T47D (cell line): Measurements from ENCODE around the gene MATCAP1.

Experiments
- DNase-seq, 2 experiments: peaks; one replicate each; pipeline versions ENCODE4 v3.0.0 to v3.0.0-alpha.2; 2011 to 2012; ENCODE audit warnings: low read depth in 1 of 2, low spot score in 1 of 2
- JUND ChIP-seq: IDR thresholded peaks from 2 replicates; pipeline ENCODE4 v1.6.1; 2012; ENCODE audit warnings: low read depth
- in situ Hi-C: cut with HindIII; loops from 2 replicates; pipeline ENCODE4 v1.10.0; 2016; ENCODE audit warnings: low sequenced_read_pairs, low pct_unique_long_range_greater_than_20kb

Gene MATCAP1

DNA sequence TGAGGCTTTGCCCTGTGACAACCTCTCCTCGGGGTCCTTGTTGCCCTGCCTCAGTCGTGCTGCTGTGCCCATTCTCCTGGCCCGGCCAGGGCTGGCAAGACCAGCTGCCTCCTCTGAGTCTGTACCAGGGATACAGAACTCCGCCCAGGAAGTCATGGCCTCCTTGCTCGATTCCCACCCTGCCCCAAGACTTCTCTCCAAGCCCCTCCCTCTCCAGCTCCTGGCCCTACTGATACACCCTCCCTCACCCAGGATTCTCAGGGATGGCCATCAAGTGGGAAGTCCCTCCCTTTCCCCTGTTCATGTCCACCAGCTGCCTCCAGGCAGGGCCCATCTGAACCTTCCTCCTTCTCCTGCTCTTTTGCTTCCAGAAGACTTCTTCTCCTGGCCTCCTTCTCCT lies 31.9 kb upstream of the MATCAP1 start:
- in situ Hi-C loops, result no loop called here
- TF ChIP-seq JUND, result no peak
- no peak for DNase-seq

DNA sequence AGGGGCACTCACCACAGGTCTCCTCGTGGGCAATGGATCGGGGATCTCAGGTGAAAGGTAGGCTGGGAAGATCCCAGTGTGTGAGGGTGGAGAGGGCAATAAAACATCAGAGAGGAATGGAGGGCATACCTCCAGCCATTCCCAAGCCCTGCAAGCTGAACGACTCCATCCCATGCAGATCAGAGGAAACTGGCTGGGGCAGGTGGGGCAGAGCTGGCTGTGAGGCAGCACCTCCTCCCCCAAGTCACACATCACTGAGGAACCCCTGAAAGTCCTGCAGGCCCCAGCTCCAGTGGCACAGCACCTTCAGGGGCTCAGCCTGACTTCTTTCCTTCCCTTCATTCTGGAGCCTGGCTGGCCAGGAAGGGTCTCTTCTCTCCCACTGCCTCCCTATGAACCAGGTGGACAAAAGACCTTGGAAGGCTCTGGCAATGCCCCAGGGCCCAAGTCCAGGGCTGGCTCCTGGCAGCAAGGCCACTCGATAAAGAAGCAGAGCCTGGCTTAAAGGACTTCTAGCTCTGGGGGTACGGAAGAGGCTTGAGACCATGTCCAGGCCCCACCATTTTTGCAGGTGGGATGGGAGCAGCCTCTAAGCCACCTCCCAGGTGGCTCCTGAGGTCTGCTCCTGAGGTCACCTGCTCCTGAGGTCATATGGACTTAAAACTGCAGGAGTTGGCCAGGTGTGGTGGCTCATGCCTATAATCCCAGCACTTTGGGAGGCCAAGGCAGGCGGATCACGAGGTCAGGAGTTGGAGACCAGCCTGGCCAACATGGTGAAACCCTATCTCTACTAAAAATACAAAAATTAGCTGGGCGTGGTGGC lies 29.6 kb upstream of the MATCAP1 start:
- in situ Hi-C loops, result no loop called here

DNA sequence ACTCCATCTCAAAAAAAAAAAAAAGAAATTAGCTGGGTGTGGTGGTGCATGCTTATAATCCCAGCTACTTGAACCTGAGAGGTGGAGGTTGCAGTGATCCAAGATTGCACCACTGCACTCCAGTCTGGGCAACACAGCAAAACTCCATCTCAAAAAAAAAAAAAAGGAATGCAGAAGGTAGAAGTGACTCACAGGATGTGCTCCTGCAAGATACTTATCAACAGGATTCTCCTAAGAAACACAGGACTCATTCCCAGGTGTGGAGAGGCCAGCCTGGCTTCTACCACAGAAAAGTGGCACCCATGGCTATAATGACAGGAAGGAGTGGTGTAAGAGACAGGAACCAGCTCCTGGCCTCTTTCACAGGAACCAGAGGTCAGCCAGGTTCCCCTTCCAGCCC lies 29.0 kb upstream of the MATCAP1 start:
- in situ Hi-C loops, result no loop called here

More for the DNA sequence above, 29.6 kb upstream of the MATCAP1 start:
- no peak for DNase-seq
- TF ChIP-seq JUND, result no peak

DNA sequence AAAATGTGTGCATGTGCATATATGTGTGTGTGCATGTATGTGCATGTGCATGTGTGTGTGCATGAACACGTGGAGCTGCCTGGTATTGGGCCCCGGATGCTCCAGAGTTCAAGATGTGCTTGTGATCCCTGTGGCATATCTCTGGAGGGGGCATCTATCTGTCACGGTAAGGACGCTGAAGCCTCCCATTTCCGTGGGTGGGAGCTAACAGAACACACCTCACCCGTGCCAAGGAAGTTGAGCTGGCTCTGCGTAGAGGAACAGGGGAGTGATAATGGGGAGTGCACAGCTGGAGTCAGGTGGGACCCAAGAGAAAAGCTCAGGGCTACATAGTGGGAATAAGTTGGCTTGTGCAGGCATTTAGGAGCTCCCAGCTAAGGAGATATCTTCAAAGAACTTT lies 27.9 kb upstream of the MATCAP1 start:
- DNase-seq, result no peak
- TF ChIP-seq JUND, result no peak
- in situ Hi-C loops, result no loop called here

More for the DNA sequence above, 29.0 kb upstream of the MATCAP1 start:
- DNase-seq, result no peak
- no peak for TF ChIP-seq JUND

DNA sequence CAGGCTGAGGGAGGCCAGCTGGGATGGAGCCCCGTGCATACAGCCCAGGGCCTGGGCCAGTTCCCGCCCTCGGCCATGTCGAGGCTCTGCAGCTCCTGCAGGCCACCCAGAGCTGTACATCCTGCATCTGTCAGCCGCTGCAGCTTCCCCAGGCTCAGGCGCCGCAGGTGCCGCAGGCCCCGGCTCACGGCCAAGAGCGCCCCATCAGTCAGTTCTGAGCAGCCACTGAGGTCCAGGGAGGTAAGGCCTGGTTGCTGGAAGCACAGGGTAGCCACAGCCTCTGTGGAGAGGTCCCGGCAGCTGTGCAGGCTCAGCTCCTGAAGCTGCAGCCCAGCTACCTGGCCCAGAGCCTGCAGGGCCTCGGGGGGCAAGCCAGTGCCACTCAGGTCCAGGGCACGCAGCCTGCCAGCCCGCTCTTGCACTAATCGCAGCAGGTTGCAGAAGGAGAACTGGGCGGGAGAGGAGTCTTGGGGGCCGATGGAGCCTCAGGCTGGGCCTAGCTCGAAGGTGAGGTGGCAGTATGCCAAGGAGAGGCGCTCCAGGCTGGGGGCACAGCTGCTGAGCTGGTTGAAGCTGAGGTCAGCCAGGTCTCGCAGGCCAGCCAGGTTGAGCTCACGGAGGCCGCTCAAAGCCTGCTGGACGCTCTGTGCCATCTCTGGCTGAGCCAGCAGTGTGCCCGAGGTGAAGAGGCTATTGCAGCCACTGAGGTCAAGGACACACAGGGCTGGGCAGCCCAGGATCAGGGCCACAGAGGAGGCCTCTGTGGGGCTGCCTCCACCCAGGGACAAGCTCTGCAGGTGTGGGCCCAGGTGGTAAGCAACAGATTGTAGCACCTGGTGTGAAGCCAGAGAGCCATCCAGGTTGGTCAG lies 26.5 kb upstream of the MATCAP1 start:
- TF ChIP-seq JUND, result no peak
- in situ Hi-C loops, result no loop called here
- no peak for DNase-seq

DNA sequence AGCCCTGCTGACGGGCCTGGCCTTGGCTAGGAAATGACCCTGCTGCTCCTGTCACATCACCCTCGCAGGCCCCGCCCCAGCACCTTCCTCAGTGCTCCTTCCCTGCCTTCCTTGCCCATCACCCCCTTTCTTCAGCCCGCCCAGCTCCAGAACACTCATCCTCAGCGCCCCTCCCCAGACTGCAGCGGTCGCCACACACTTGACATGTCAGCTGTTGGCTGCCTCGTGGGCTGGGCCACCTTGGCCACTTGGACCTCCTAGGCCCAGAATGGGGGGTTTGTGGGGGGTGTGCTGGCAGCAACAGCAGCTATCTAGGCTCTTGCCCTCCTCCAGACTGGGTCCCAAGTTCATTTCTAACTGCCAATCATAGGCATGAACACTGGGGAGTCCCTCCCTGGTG lies 25.8 kb upstream of the MATCAP1 start:
- in situ Hi-C loops, result no loop called here
- no peak for DNase-seq
- no peak for TF ChIP-seq JUND

DNA sequence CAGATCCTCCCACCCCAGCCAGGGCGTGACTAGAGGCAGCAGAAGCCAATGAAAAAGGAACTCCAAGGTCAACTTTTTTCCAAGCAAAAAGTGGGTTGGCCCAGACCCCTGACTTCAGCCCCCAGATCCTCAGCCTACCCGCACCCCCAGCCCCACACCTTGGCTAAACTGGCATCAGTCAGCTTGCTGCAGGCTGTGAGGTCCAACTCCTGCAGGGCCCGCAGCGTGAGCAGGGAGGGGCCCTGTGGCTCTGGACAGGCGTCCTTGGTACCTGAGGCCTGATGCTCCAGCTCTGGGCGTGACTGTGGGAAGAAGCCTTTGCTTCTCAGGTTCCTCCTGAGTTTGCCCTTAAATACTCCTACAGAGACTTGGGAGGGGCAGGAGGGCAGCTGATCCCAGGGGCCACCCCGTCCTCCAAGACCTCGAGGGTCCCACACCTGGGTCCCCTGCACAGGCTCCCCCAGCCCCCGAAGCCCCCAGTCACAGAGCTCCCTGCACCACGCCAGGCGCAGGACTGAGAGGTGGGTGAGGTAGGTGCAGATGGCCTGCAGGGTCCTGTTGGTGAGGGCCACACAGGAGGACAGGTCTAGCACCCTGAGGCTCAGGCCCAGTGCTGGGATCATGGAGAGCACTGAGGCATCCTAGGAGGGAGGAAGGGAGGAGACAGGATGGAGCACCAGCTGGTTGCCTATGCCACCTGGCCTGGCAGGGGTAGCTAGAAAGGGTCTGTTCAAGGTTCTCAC lies 24.6 kb upstream of the MATCAP1 start:
- no peak for DNase-seq
- no peak for TF ChIP-seq JUND
- in situ Hi-C loops, result no loop called here

DNA sequence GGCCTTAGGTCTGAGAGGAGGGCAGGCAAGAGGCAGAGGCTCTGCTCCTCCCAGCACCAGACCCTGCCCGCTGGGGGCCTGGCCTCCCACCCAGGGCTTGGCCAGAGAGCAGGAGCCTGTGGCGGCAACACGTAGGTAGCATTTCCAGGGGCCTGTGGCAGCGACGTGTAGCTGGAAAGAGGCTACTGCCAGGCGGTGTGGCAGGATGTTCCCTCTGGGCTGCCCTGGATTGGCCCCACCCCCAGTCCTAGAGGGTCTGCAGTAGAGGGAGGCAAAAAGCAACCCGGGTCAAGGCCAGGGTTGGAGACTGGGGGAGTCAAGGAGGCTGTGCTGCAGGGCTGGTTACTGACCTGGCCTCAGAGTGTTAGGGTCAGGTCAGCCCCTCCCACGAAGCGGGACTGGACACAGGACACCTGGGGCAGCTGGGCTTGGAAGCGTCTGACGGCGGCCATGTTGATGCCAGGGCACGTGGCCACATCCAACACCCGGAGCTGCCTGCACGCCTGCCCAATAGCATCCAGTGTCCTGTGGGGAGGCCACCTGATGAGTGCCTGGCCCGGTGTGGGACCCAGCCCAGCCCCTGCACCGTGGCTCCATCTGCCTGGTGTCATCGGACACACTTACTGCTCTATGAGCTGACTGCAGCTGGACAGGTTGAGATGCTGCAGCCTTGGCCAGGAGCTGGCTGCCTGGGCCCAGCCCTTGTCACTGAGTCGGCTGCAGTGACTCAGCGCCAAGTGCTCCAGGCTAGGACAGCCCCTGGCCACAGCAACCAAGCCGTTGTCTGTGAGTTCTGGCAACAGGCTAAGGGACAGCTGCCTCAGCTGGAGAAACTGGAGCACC lies 23.7 kb upstream of the MATCAP1 start:
- DNase-seq, result peak in 1 of 2 experiments; percentile 40
- in situ Hi-C loops, result no loop called here

DNA sequence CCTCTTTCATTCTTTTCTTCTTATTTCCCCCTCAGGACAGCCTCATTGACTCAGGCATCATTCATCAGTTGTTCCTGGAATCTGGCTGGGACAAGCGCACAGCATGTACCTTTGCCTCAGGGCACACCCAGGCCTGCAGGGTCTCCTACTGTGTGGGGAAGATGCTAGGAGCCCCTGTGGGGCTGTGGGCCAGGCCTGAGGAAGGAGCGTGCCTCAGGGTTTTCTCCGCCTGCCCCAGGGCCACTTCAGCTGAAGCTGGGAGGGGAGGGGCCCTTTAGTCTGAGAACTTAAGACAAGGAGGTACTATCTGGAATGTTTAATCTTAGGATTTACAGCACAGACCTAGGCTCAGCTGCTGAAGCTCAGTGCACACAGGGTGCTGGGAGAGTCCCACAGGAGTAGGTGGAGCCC lies 23.1 kb upstream of the MATCAP1 start:
- no peak for DNase-seq
- TF ChIP-seq JUND, result no peak
- in situ Hi-C loops, result no loop called here

More for the DNA sequence above, 23.7 kb upstream of the MATCAP1 start:
- TF ChIP-seq JUND, result no peak

DNA sequence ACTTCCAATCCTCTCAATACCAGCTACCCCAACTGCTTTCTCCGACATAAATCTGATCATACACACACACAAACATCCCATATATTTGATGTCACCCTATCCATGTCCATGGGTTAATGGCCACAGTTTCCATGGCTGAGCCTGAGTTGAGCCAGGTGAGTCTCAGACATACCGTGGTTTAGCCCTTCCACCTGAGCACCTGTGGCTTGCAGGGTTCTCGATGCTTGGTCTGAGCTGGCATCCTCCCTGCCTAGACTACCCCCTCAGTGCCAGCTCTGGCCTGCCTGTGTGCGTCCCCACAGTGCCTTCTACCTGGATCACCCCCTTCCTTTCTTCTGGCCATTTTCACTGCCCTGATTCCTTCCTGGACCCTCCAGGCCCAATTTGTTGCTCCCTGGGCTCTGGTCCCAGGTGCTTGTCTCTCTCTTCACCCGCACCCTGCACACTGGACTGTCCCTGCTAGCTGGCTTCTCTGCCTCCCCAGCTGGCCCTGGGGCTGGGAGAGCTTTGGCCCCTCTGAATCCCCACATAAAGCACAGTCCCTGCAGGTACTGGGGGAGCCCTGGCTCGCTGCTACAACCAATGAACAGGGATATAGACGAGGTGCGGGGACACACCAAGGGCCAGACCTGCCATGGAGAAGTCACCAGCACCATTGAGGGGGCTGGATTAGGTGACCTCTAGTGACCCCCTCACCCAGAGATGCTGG lies 22.5 kb upstream of the MATCAP1 start:
- no peak for TF ChIP-seq JUND
- no peak for DNase-seq
- in situ Hi-C loops, result no loop called here

DNA sequence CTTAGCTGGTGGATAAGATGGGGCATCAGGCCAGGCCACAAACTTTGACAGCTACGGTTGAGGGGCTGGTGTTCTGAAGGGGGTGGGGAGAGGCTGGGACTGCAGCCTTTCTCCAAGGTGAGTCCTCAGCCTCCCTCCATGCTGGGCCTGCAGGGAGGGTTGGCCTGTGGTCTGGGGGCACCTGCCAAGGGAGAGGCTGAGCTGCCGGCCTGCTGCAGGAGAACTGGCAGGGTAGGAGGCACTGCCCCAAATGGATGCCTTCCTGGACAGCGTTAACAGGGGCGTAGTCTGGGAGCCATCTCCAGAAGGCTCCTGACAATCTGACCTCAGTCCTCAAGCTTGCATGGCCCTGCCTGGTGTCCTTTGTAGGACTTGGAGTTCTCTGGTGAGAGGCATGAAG lies 20.3 kb upstream of the MATCAP1 start:
- no peak for DNase-seq
- TF ChIP-seq JUND, result no peak
- in situ Hi-C loops, result no loop called here

DNA sequence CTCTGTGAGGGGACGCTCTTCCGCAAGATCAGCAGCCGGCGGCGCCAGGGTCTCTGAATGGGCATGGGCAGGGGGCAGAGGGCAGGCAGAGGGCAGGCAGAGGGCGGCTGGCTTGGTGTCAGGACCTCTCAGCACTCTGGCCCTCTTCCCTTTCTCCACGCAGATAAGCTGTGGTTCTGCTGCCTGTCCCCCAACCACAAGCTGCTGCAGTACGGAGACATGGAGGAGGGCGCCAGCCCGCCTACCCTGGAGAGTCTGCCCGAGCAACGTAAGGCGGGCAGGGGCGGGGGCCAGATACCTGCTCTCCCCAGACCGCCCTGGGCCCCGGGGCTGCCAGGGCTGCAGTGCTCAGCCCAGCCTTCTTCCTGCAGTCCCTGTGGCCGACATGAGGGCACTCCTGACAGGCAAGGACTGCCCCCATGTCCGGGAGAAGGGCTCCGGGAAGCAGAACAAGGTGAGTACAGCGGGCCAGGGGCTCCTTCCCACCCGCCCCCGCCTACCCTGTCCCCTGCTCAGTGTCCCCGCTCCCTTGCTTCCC lies 19.3 kb upstream of the MATCAP1 start:
- in situ Hi-C loops, result no loop called here
- DNase-seq, result no peak
- no peak for TF ChIP-seq JUND
